Measurements from ENCODE around the gene IL24. TPM values are rescaled to one million over a fixed set of nuclear protein-coding genes. Genes with fewer than 3 reads are reported as not detected.

Gene IL24
- total RNA-seq, 5 donors from 2014 or later (not counting 1 experiment from before 2014, with no cell fraction given): 0.18 to 0.22 TPM; not detected in 3

GRCh38 chr1:206872139-206872538 is 25.1 kb upstream of the IL24 start:
- H3K27me3 ChIP-seq (replicated peaks in 1 of 2; ENCODE audit: control insufficient read depth in 2 of 2, extremely low read depth in 1 of 2, insufficient read depth in 2 of 2, low read length in 1 of 2): peaks cover 0 to 2% of the 10 kb centered on the region in 2 experiments
- Mint-ChIP-seq H3K27ac (no peak overlapping the region), H3K36me3 (peaks cover 15% of the 10 kb centered on the region), H3K4me3 (no peak overlapping the region), H3K4me1 (no peaks in the 10 kb centered on the region), H3K27me3 (peaks cover 0 to 5% of the 10 kb centered on the region in 2 donors), H3K9me3 (peaks cover 8 to 19% (median 11%) of the 10 kb centered on the region in 3 donors)
- no peak for ATAC-seq (replicated peaks in 1 of 4)
- no peak overlapping the region for H3K27ac ChIP-seq (ENCODE audit: low read length)
- no peak overlapping the region for H3K4me3 ChIP-seq (ENCODE audit: control insufficient read depth in 1 of 2, extremely low read depth in 1 of 2, low read length in 1 of 2)
- CTCF ChIA-PET: interaction anchor here in 1 of 2 donors (1.3 kb wide), 1 partner anchor 112 kb away, joined by 3 read pairs; no protein-coding TSS in a partner anchor
- no peaks in the 10 kb centered on the region for H3K4me1 ChIP-seq (ENCODE audit: control insufficient read depth in 1 of 2, extremely low read depth in 1 of 2, insufficient read depth in 2 of 2, low read length in 2 of 2)
- peaks cover 4% of the 10 kb centered on the region for H3K9me3 ChIP-seq
- H3K36me3 ChIP-seq (ENCODE audit: control insufficient read depth in 2 of 2, extremely low read depth in 1 of 2, insufficient read depth in 1 of 2, low read length in 1 of 2): no peaks in the 10 kb centered on the region
- no peak for DNase-seq
- 80% methylated on average over 1 of the region's 3 CpGs for WGBS (ENCODE audit: insufficient coverage)
- POLR2A ChIA-PET: interaction anchor here in 1 of 2 donors (0.6 kb wide), 1 partner anchor 164 kb away, joined by 3 read pairs; no protein-coding TSS in a partner anchor

- ChIA-PET POLR2A (no interaction called here), CTCF (no interaction called here)
- no peak for ATAC-seq (replicated peaks in 1 of 4)
Measured at GRCh38 chr1:206873603-206874188, 23.5 kb upstream of the IL24 start.

GRCh38 chr1:206875752-206876377 is 21.4 kb upstream of the IL24 start:
- Mint-ChIP-seq H3K4me1 (no peaks in the 10 kb centered on the region), H3K4me3 (no peak overlapping the region), H3K36me3 (peaks cover 25% of the 10 kb centered on the region), H3K9me3 (peaks cover 17 to 40% (median 28%) of the 10 kb centered on the region in 3 donors), H3K27ac (no peak overlapping the region), H3K27me3 (no peaks in the 10 kb centered on the region)
- DNase-seq (no peak), ATAC-seq (replicated peaks in 1 of 4) (no peak)
- Histone ChIP-seq H3K9me3 (peaks cover 9% of the 10 kb centered on the region), H3K36me3 (ENCODE audit: control insufficient read depth in 2 of 2, extremely low read depth in 1 of 2, insufficient read depth in 1 of 2, low read length in 1 of 2) (no peaks in the 10 kb centered on the region), H3K27ac (ENCODE audit: low read length) (no peak overlapping the region), H3K27me3 (replicated peaks in 1 of 2; ENCODE audit: control insufficient read depth in 2 of 2, extremely low read depth in 1 of 2, insufficient read depth in 2 of 2, low read length in 1 of 2) (no peaks in the 10 kb centered on the region), H3K4me1 (ENCODE audit: control insufficient read depth in 1 of 2, extremely low read depth in 1 of 2, insufficient read depth in 2 of 2, low read length in 2 of 2) (no peaks in the 10 kb centered on the region), H3K4me3 (ENCODE audit: control insufficient read depth in 1 of 2, extremely low read depth in 1 of 2, low read length in 1 of 2) (no peak overlapping the region)
- CTCF ChIA-PET: interaction anchor here in 1 of 2 donors (0.6 kb wide), 1 partner anchor 160 kb away, joined by 3 read pairs; no protein-coding TSS in a partner anchor
- WGBS (ENCODE audit: insufficient coverage): no CpG with 5 or more reads among the region's 3 CpGs
- POLR2A ChIA-PET: interaction anchor here in 1 of 2 donors (0.6 kb wide), 1 partner anchor 10 kb away, joined by 3 read pairs; the partner anchor contains the start of gene IL20

More at GRCh38 chr1:206873603-206874188, 23.5 kb upstream of the IL24 start:
- Histone ChIP-seq H3K9me3 (peaks cover 9% of the 10 kb centered on the region), H3K4me1 (ENCODE audit: control insufficient read depth in 1 of 2, extremely low read depth in 1 of 2, insufficient read depth in 2 of 2, low read length in 2 of 2) (no peaks in the 10 kb centered on the region), H3K27me3 (replicated peaks in 1 of 2; ENCODE audit: control insufficient read depth in 2 of 2, extremely low read depth in 1 of 2, insufficient read depth in 2 of 2, low read length in 1 of 2) (peaks cover 0 to 2% of the 10 kb centered on the region in 2 experiments), H3K4me3 (ENCODE audit: control insufficient read depth in 1 of 2, extremely low read depth in 1 of 2, low read length in 1 of 2) (no peak overlapping the region), H3K27ac (ENCODE audit: low read length) (no peak overlapping the region), H3K36me3 (ENCODE audit: control insufficient read depth in 2 of 2, extremely low read depth in 1 of 2, insufficient read depth in 1 of 2, low read length in 1 of 2) (no peaks in the 10 kb centered on the region)
- 82% methylated on average over 3 of the region's 3 CpGs for WGBS (ENCODE audit: insufficient coverage)
- Mint-ChIP-seq H3K27ac (no peak overlapping the region), H3K4me3 (no peak overlapping the region), H3K36me3 (peaks cover 24% of the 10 kb centered on the region), H3K9me3 (peaks cover 13 to 33% (median 22%) of the 10 kb centered on the region in 3 donors), H3K27me3 (peaks cover 0 to 2% of the 10 kb centered on the region in 2 donors), H3K4me1 (no peaks in the 10 kb centered on the region)
- DNase-seq: no peak

GRCh38 chr1:206878456-206878855 is 18.8 kb upstream of the IL24 start:
- Mint-ChIP-seq H3K27me3 (no peaks in the 10 kb centered on the region), H3K4me3 (no peak overlapping the region), H3K36me3 (peaks cover 20% of the 10 kb centered on the region), H3K4me1 (no peaks in the 10 kb centered on the region), H3K27ac (no peak overlapping the region), H3K9me3 (peaks cover 17 to 35% (median 21%) of the 10 kb centered on the region in 3 donors)
- ATAC-seq (replicated peaks in 1 of 4): no peak
- Histone ChIP-seq H3K4me1 (ENCODE audit: control insufficient read depth in 1 of 2, extremely low read depth in 1 of 2, insufficient read depth in 2 of 2, low read length in 2 of 2) (no peaks in the 10 kb centered on the region), H3K4me3 (ENCODE audit: control insufficient read depth in 1 of 2, extremely low read depth in 1 of 2, low read length in 1 of 2) (no peak overlapping the region), H3K36me3 (ENCODE audit: control insufficient read depth in 2 of 2, extremely low read depth in 1 of 2, insufficient read depth in 1 of 2, low read length in 1 of 2) (no peaks in the 10 kb centered on the region), H3K27ac (ENCODE audit: low read length) (no peak overlapping the region), H3K27me3 (replicated peaks in 1 of 2; ENCODE audit: control insufficient read depth in 2 of 2, extremely low read depth in 1 of 2, insufficient read depth in 2 of 2, low read length in 1 of 2) (no peaks in the 10 kb centered on the region), H3K9me3 (peaks cover 9% of the 10 kb centered on the region)
- ChIA-PET CTCF (interaction anchor here in 1 of 2 donors (0.6 to 1.2 kb wide), 4 partner anchors 13 to 55 kb away, joined by 3 to 6 read pairs (median 4); partner anchors contain the start of gene IL20), POLR2A (interaction anchor here (0.6 kb wide), 2 partner anchors 11 to 169 kb away, joined by 3 to 5 read pairs; no protein-coding TSS in a partner anchor)
- no peak for DNase-seq

- Histone ChIP-seq H3K4me1 (ENCODE audit: control insufficient read depth in 1 of 2, extremely low read depth in 1 of 2, insufficient read depth in 2 of 2, low read length in 2 of 2) (no peaks in the 10 kb centered on the region), H3K4me3 (ENCODE audit: control insufficient read depth in 1 of 2, extremely low read depth in 1 of 2, low read length in 1 of 2) (no peak overlapping the region), H3K36me3 (ENCODE audit: control insufficient read depth in 2 of 2, extremely low read depth in 1 of 2, insufficient read depth in 1 of 2, low read length in 1 of 2) (no peaks in the 10 kb centered on the region), H3K27ac (ENCODE audit: low read length) (no peak overlapping the region), H3K9me3 (peaks cover 9% of the 10 kb centered on the region), H3K27me3 (replicated peaks in 1 of 2; ENCODE audit: control insufficient read depth in 2 of 2, extremely low read depth in 1 of 2, insufficient read depth in 2 of 2, low read length in 1 of 2) (no peaks in the 10 kb centered on the region)
- no peaks in the 10 kb centered on the region for H3K27me3 Mint-ChIP-seq
- H3K36me3 Mint-ChIP-seq: peaks cover 19% of the 10 kb centered on the region
- POLR2A ChIA-PET: no interaction called here
- H3K4me1 Mint-ChIP-seq: no peaks in the 10 kb centered on the region
- no peak overlapping the region for H3K27ac Mint-ChIP-seq
- H3K4me3 Mint-ChIP-seq: no peak overlapping the region
- peaks cover 17 to 31% (median 19%) of the 10 kb centered on the region in 3 donors for H3K9me3 Mint-ChIP-seq
- ATAC-seq (replicated peaks in 1 of 4) (no peak), DNase-seq (no peak)
- CTCF ChIA-PET: interaction anchor here (0.6 kb wide), 2 partner anchors 34 to 1794 kb away, joined by 3 read pairs; no protein-coding TSS in a partner anchor
- 67% methylated on average over 1 of the region's 3 CpGs for WGBS (ENCODE audit: insufficient coverage)
Measured at GRCh38 chr1:206880314-206880713, 16.9 kb upstream of the IL24 start.

- Histone ChIP-seq H3K27me3 (replicated peaks in 1 of 2; ENCODE audit: control insufficient read depth in 2 of 2, extremely low read depth in 1 of 2, insufficient read depth in 2 of 2, low read length in 1 of 2) (no peaks in the 10 kb centered on the region), H3K4me3 (ENCODE audit: control insufficient read depth in 1 of 2, extremely low read depth in 1 of 2, low read length in 1 of 2) (no peak overlapping the region), H3K4me1 (ENCODE audit: control insufficient read depth in 1 of 2, extremely low read depth in 1 of 2, insufficient read depth in 2 of 2, low read length in 2 of 2) (no peaks in the 10 kb centered on the region), H3K36me3 (ENCODE audit: control insufficient read depth in 2 of 2, extremely low read depth in 1 of 2, insufficient read depth in 1 of 2, low read length in 1 of 2) (no peaks in the 10 kb centered on the region), H3K9me3 (peaks cover 5% of the 10 kb centered on the region), H3K27ac (ENCODE audit: low read length) (no peak overlapping the region)
- peaks cover 0 to 1% of the 10 kb centered on the region in 2 donors for H3K27me3 Mint-ChIP-seq
- H3K36me3 Mint-ChIP-seq: peaks cover 11% of the 10 kb centered on the region
- ChIA-PET CTCF (no interaction called here), POLR2A (no interaction called here)
- H3K4me3 Mint-ChIP-seq: no peak overlapping the region
- ATAC-seq (replicated peaks in 1 of 4): no peak
- DNase-seq: no peak
- 80% methylated on average over 1 of the region's 3 CpGs for WGBS (ENCODE audit: insufficient coverage)
- no peak overlapping the region for H3K27ac Mint-ChIP-seq
- H3K9me3 Mint-ChIP-seq: peaks cover 9 to 18% (median 14%) of the 10 kb centered on the region in 3 donors
- H3K4me1 Mint-ChIP-seq: no peaks in the 10 kb centered on the region
Measured at GRCh38 chr1:206882555-206882954, 14.7 kb upstream of the IL24 start.
